H1 (cell line): ENCODE measurements around the gene GJB6. TPM values are rescaled to one million over a fixed set of nuclear protein-coding genes. Genes with fewer than 3 reads are reported as not detected.

Source experiments
- CTCF ChIA-PET: fragments of 300-600 bp; sonication (Branson Sonifier 250); formaldehyde crosslinking; loops from one replicate; lab custom pipeline; 2021; ENCODE audit not compliant: partially characterized antibody; lab: Charles Lee
- POLR2A ChIA-PET: fragments of 300-600 bp; sonication (Branson Sonifier 250); formaldehyde crosslinking; loops from one replicate; lab custom pipeline; 2021; ENCODE audit warnings: inconsistent platforms; ENCODE audit not compliant: partially characterized antibody; lab: Charles Lee
- DNase-seq, 2 experiments: peaks; one replicate each; pipeline versions ENCODE4 v3.0.0 to v3.0.0-alpha.2; 2010 to 2022; ENCODE audit warnings: low spot score in 2 of 2, low read depth in 1 of 2, mixed read lengths in 1 of 2
- FAIRE-seq: peaks from 2 replicates; lab custom pipeline; 2011; peaks lifted over from hg19 to GRCh38; lab: Jason Lieb, UNC
- H2AFZ ChIP-seq: 2 replicates; pipeline ENCODE4 v1.8.1; 2012; ENCODE audit warnings: low read length, inconsistent platforms
- H2AK5ac ChIP-seq: 2 replicates; pipeline ENCODE4 v1.6.1; 2013; ENCODE audit warnings: low read depth, low read length
- H2BK120ac ChIP-seq: replicated peaks from 2 replicates; pipeline ENCODE3; 2013; ENCODE audit warnings: low read depth, low read length, inconsistent platforms
- H2BK12ac ChIP-seq: 2 replicates; pipeline ENCODE4 v1.6.1; 2013; ENCODE audit warnings: low read depth, low read length
- H2BK15ac ChIP-seq: 2 replicates; pipeline ENCODE4 v1.6.1; 2013; ENCODE audit warnings: low read length
- H2BK20ac ChIP-seq: 2 replicates; pipeline ENCODE4 v1.6.1; 2013; ENCODE audit warnings: low read length
- H2BK5ac ChIP-seq: 2 replicates; pipeline ENCODE4 v1.6.1; 2013; ENCODE audit warnings: low read depth, low read length
- H3K14ac ChIP-seq: 2 replicates; pipeline ENCODE4 v1.6.1; 2013; ENCODE audit warnings: inconsistent platforms; ENCODE audit not compliant: insufficient read length
- H3K18ac ChIP-seq: 2 replicates; pipeline ENCODE4 v1.6.1; 2013; ENCODE audit warnings: low read length; ENCODE audit errors: extremely low read depth
- H3K23ac ChIP-seq: 2 replicates; pipeline ENCODE4 v1.6.1; 2013; ENCODE audit warnings: inconsistent platforms; ENCODE audit not compliant: insufficient read length
- H3K23me2 ChIP-seq: 2 replicates; pipeline ENCODE4 v1.6.1; 2013; ENCODE audit warnings: low read depth, low read length
- H3K27ac ChIP-seq: 2 replicates; pipeline ENCODE4 v1.6.1; 2011; ENCODE audit warnings: low read depth, low read length, inconsistent platforms
- H3K27me3 ChIP-seq, 4 experiments: replicated peaks in 1 of 4; 1 replicate in 1 of 4; 2 replicates in 3 of 4; pipeline versions ENCODE4 v1.6.1 to v1.8.1; 2011 to 2013; ENCODE audit warnings: low read length in 3 of 4, mild to moderate bottlenecking in 3 of 4, inconsistent platforms in 2 of 4, mixed read lengths in 2 of 4, moderate library complexity in 1 of 4; ENCODE audit not compliant: control insufficient read depth in 3 of 4, insufficient read depth in 3 of 4; ENCODE audit errors: extremely low read depth in 1 of 4
- H3K36me3 ChIP-seq, 4 experiments: 2 replicates each; pipeline versions ENCODE4 v1.6.1 to v1.8.1; 2011 to 2013; ENCODE audit warnings: mild to moderate bottlenecking in 4 of 4, low read length in 3 of 4, moderate library complexity in 2 of 4, control low read depth in 1 of 4, inconsistent platforms in 1 of 4; ENCODE audit not compliant: insufficient read depth in 4 of 4, control insufficient read depth in 2 of 4
- H3K4ac ChIP-seq: replicated peaks from 2 replicates; pipeline ENCODE3; 2013; ENCODE audit warnings: low read length, low read depth, mixed read lengths, inconsistent platforms; ENCODE audit not compliant: insufficient read length
- H3K4me1 ChIP-seq, 4 experiments: replicated peaks in 1 of 4; 1 replicate in 1 of 4; 2 replicates in 3 of 4; pipeline versions ENCODE4 v1.6.1 to v1.8.1; 2011 to 2013; ENCODE audit warnings: low read length in 3 of 4, inconsistent platforms in 2 of 4, mixed read lengths in 1 of 4; ENCODE audit not compliant: insufficient read depth in 4 of 4, control insufficient read depth in 3 of 4
- H3K4me2 ChIP-seq, 2 experiments: 2 replicates each; pipeline versions ENCODE4 v1.6.1 to v1.8.1; 2011 to 2013; ENCODE audit warnings: low read depth in 2 of 2, low read length in 2 of 2, control low read depth in 1 of 2, inconsistent platforms in 1 of 2, mild to moderate bottlenecking in 1 of 2; ENCODE audit not compliant: insufficient read depth in 1 of 2
- H3K4me3 ChIP-seq, 4 experiments: fragments of 200-600, 300-600 bp in 1 of 4; sonication (generic), shearing (Covaris generic), sonication (Bioruptor Twin) in 1 of 4; 2 replicates each; pipeline versions ENCODE4 v1.5.1 to v1.8.1; 2011 to 2016; ENCODE audit warnings: low read length in 4 of 4, low read depth in 3 of 4, control low read depth in 2 of 4, inconsistent platforms in 2 of 4, mild to moderate bottlenecking in 2 of 4, mixed read lengths in 1 of 4, moderate library complexity in 1 of 4; ENCODE audit not compliant: insufficient read depth in 2 of 4; ENCODE audit errors: extremely low read depth in 1 of 4
- H3K56ac ChIP-seq: replicated peaks from 2 replicates; pipeline ENCODE3; 2013; ENCODE audit warnings: low read depth, mild to moderate bottlenecking, mixed read lengths, low read length, inconsistent platforms; ENCODE audit not compliant: insufficient read length
- H3K79me1 ChIP-seq: 2 replicates; pipeline ENCODE4 v1.6.1; 2013; ENCODE audit warnings: low read depth, low read length, control low read depth
- H3K79me2 ChIP-seq, 2 experiments: 2 replicates each; pipeline versions ENCODE4 v1.6.1 to v1.8.1; 2012 to 2013; ENCODE audit warnings: low read length in 2 of 2, mild to moderate bottlenecking in 2 of 2, inconsistent platforms in 1 of 2; ENCODE audit not compliant: insufficient read depth in 2 of 2, control insufficient read depth in 1 of 2
- H3K9ac ChIP-seq, 4 experiments: replicated peaks in 1 of 4; 1 replicate in 1 of 4; 2 replicates in 3 of 4; pipeline versions ENCODE4 v1.6.1 to v1.8.1; 2011 to 2013; ENCODE audit warnings: low read depth in 3 of 4, low read length in 3 of 4, control low read depth in 2 of 4, mild to moderate bottlenecking in 2 of 4, moderate library complexity in 2 of 4, inconsistent platforms in 1 of 4; ENCODE audit errors: extremely low read depth in 1 of 4
- H3K9me3 ChIP-seq, 2 experiments: 2 replicates each; pipeline versions ENCODE4 v1.6.1 to v1.8.1; 2012 to 2013; ENCODE audit warnings: mild to moderate bottlenecking in 2 of 2, moderate library complexity in 2 of 2, control low read depth in 1 of 2, inconsistent platforms in 1 of 2, low read depth in 1 of 2, low read length in 1 of 2, mixed read lengths in 1 of 2; ENCODE audit not compliant: insufficient read depth in 2 of 2
- H4K20me1 ChIP-seq, 2 experiments: replicated peaks in 1 of 2; 2 replicates each; pipeline versions ENCODE3 to v1.8.1; 2011 to 2013; ENCODE audit warnings: inconsistent platforms in 2 of 2, low read length in 2 of 2, mild to moderate bottlenecking in 1 of 2; ENCODE audit not compliant: insufficient read depth in 2 of 2, control insufficient read depth in 1 of 2
- H4K5ac ChIP-seq: 2 replicates; pipeline ENCODE4 v1.6.1; 2013; ENCODE audit warnings: low read length, low read depth, mixed read lengths, inconsistent platforms; ENCODE audit not compliant: insufficient read length
- H4K8ac ChIP-seq: 2 replicates; pipeline ENCODE4 v1.8.0; 2013; ENCODE audit warnings: mild to moderate bottlenecking, moderate library complexity, low read length, inconsistent platforms; ENCODE audit not compliant: insufficient read depth; ENCODE audit errors: extremely low read depth
- H4K91ac ChIP-seq: replicated peaks from 2 replicates; pipeline ENCODE3; 2013; ENCODE audit warnings: low read length, mixed read lengths, inconsistent platforms; ENCODE audit not compliant: insufficient read length
- CTCF ChIP-seq, 3 experiments: IDR thresholded peaks; 1 replicate in 2 of 3; 2 replicates in 1 of 3; pipeline versions ENCODE4 v1.5.1 to v1.6.1; 2011; ENCODE audit warnings: low read length in 3 of 3, mild to moderate bottlenecking in 3 of 3, inconsistent platforms in 2 of 3, low read depth in 1 of 3, moderate library complexity in 1 of 3; ENCODE audit not compliant: insufficient read depth in 1 of 3; ENCODE audit errors: control extremely low read depth in 1 of 3
- RAD21 ChIP-seq, 2 experiments: IDR thresholded peaks in 1 of 2; conservative IDR thresholded peaks in 1 of 2; 2 replicates each; pipeline ENCODE4 v1.6.1; 2011; ENCODE audit warnings: low read depth in 2 of 2, low read length in 2 of 2, improper control_type of control experiment in 1 of 2, inconsistent platforms in 1 of 2, mild to moderate bottlenecking in 1 of 2, moderate library complexity in 1 of 2
- SIX5 ChIP-seq: IDR thresholded peaks from 2 replicates; pipeline ENCODE4 v1.6.1; 2011; ENCODE audit warnings: mild to moderate bottlenecking, low read depth, low read length
- SP2 ChIP-seq: IDR thresholded peaks from 2 replicates; pipeline ENCODE4 v1.6.1; 2012; ENCODE audit warnings: mild to moderate bottlenecking, low read length, inconsistent platforms
- WGBS, 2 experiments: shearing (Covaris generic) in 1 of 2; methylation state at CpG; one replicate each; pipeline versions ENCODE4 v1.1.6 to v1.1.7; 2013 to 2015; ENCODE audit warnings: low lambda C conversion rate in 2 of 2, mixed read lengths in 2 of 2, inconsistent platforms in 1 of 2, low coverage in 1 of 2, missing lambda C conversion rate in 1 of 2; ENCODE audit not compliant: insufficient replicate concordance in 2 of 2, insufficient coverage in 1 of 2, insufficient read length in 1 of 2; ENCODE audit errors: extremely low coverage in 1 of 2, missing lambda C conversion rate in 1 of 2; 5-methylcytosine and 5-hydroxymethylcytosine counted together
- polyA plus RNA-seq, 7 experiments: library from polyadenylated mRNA; depleted of rRNA in 3 of 7; stranded (reverse) in 5 of 7; unstranded in 2 of 7; fragments of >200 nt in 5 of 7; fragments of 200-250 nt in 2 of 7; gene quantifications; 1 replicate in 5 of 7; 2 replicates in 1 of 7; 4 replicates in 1 of 7; pipeline versions ENCODE4 v1.2.1 to v1.2.3, GENCODE V29; 2011 to 2013; ENCODE audit warnings: missing spikeins in 2 of 7, mixed read lengths in 2 of 7
- total RNA-seq: library from RNA; stranded (reverse); fragmentation: NEBNext Ultra II Directional; extraction: Animal tissue kit (Norgen Biotek cat#: 25700); gene quantifications from 2 replicates; pipeline ENCODE4 v1.2.1, GENCODE V29; 2021

GJB6 gene
- total and polyA plus RNA-seq, 2 of the 8 experiments (the other 6 are each of a cell fraction or from before 2014, with no cell fraction given): not detected

- no peak overlapping the region for H2BK12ac ChIP-seq
- H4K5ac ChIP-seq: no peak overlapping the region
- no peak overlapping the region for H3K14ac ChIP-seq
- H2AFZ ChIP-seq: no peak overlapping the region
- H2BK20ac ChIP-seq: no peak overlapping the region
- TF ChIP-seq CTCF (IDR thresholded peaks at IDR 0.05; ENCODE audit: control extremely low read depth in 1 of 3, insufficient read depth in 1 of 3, low read depth in 1 of 3, low read length in 3 of 3) (peak; percentile 43 to 83 (median 80)), SP2 (no peak), SIX5 (no peak), RAD21 (IDR thresholded peaks at IDR 0.05 in 1 of 2, conservative IDR thresholded peaks at IDR 0.05 in 1 of 2; ENCODE audit: low read depth in 2 of 2, low read length in 2 of 2) (peak; percentile 86 to 92)
- TF ChIP-seq, all 59 proteins: peak for 2
- Histone ChIP-seq H2BK5ac (no peak overlapping the region), H3K4ac (no peak overlapping the region), H3K4me1 (no peaks in the 10 kb centered on the region), H3K56ac (no peak overlapping the region), H3K4me2 (no peak overlapping the region), H3K79me1 (no peaks in the 10 kb centered on the region), H3K9ac (no peak overlapping the region), H2BK120ac (no peak overlapping the region), H3K27me3 (peaks cover 0 to 5% (median 0%) of the 10 kb centered on the region in 4 experiments; a peak in 1 of 7 replicates), H3K79me2 (no peaks in the 10 kb centered on the region), H3K9me3 (no peaks in the 10 kb centered on the region), H2AK5ac (no peak overlapping the region), H3K27ac (no peak overlapping the region), H4K20me1 (no peaks in the 10 kb centered on the region), H2BK15ac (no peak overlapping the region), H3K36me3 (no peaks in the 10 kb centered on the region), H3K23me2 (no peaks in the 10 kb centered on the region), H4K91ac (no peak overlapping the region), H3K23ac (no peak overlapping the region), H4K8ac (no peak overlapping the region), H3K4me3 (no peak overlapping the region), H3K18ac (no peak overlapping the region)
- ChIA-PET CTCF (interaction anchor here (0.6 to 2.3 kb wide), 11 partner anchors 9 to 311 kb away, joined by 3 to 17 read pairs (median 3); no protein-coding TSS in a partner anchor), POLR2A (no interaction called here)
- DNase-seq (no peak), FAIRE-seq (peak; percentile 89)
- 35% methylated on average over 5 of the region's 5 CpGs; no CpG with 5 or more reads in 1 of the 2 experiments for WGBS, 2 experiments
These were observed 49.8 kb downstream of the GJB6 start for GRCh38 chr13:20182231-20182846.
